GM12873 (cell line): ENCODE measurements around the gene KIF12.

Source experiments
- TF ChIP-seq, protein P1 (sequence below): IDR thresholded peaks from 2 replicates; pipeline ENCODE4 v1.5.1; 2012; ENCODE audit warnings: low read depth, mild to moderate bottlenecking, moderate library complexity, low read length, control low read depth; ENCODE audit not compliant: insufficient read depth; ENCODE audit errors: missing control alignments

KIF12 gene

DNA sequence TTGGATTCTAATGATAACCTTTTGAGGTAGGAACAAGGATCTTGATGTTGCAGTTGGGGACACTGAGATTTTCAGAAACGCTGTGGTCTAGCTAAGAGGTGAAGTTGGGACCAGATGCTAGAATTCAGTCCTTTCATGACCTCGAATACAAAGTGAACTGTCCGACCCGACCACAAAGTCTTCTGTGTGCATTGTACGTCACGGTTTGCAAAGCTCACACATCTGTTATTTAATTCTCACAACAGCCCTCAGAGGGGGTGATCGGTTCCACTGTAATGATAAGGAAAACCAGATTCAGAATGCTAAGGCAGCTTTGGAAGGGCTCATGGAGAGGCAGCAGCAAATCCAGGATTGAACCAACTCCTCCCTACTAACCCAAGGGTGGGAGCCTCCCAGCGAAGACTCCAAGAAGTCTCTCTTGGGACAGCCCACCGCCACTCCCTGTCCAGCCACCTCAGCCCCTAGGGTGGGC, 16.6 kb upstream of the KIF12 start:
- TF ChIP-seq, protein P1, sequence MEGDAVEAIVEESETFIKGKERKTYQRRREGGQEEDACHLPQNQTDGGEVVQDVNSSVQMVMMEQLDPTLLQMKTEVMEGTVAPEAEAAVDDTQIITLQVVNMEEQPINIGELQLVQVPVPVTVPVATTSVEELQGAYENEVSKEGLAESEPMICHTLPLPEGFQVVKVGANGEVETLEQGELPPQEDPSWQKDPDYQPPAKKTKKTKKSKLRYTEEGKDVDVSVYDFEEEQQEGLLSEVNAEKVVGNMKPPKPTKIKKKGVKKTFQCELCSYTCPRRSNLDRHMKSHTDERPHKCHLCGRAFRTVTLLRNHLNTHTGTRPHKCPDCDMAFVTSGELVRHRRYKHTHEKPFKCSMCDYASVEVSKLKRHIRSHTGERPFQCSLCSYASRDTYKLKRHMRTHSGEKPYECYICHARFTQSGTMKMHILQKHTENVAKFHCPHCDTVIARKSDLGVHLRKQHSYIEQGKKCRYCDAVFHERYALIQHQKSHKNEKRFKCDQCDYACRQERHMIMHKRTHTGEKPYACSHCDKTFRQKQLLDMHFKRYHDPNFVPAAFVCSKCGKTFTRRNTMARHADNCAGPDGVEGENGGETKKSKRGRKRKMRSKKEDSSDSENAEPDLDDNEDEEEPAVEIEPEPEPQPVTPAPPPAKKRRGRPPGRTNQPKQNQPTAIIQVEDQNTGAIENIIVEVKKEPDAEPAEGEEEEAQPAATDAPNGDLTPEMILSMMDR, result no peak

- TF ChIP-seq, protein P1, result no peak
Observed at GRCh38 chr9:114114364-114114763, 15.3 kb upstream of the KIF12 start.

DNA sequence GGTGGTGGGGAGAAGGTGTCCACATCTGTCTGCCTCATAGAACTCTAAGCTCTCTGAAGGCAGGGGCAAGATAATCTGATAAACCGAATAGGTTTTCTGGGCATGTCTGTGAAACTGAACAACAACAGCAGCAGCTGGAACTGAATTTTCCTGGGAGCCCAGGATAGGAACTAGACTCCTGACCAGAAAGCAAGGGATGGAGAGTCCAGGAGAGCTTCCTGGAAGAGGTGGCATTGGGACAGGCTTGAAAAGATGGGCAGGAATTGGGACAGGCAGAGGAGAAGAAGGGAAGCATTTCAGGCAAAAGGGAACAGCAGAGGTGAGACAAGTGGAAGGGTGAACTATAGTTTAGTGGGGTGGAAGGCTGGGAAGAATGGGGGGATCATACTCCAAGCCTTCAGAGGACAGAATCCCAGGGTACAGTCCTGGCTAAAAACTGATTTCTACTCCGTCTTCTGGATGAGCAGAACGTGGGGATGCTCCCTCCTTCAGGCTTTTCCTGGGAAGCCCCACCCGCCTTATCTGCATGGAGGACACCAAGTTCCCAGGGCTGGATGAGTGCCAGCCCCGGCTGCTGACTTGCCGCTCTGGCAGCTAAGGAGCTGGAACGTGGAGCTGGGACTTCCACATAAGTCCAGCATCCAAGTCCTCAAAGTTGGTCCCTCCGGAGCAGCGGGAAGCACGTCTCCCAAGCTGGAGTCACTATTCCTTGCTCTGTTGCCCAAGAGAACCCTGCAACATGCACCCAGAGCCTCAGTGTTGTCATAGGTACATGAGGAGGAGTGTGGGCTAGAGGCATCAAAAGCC, 13.9 kb upstream of the KIF12 start:
- TF ChIP-seq, protein P1, result no peak

- TF ChIP-seq, protein P1, result no peak
Observed at GRCh38 chr9:114112325-114112724, 13.2 kb upstream of the KIF12 start.

DNA sequence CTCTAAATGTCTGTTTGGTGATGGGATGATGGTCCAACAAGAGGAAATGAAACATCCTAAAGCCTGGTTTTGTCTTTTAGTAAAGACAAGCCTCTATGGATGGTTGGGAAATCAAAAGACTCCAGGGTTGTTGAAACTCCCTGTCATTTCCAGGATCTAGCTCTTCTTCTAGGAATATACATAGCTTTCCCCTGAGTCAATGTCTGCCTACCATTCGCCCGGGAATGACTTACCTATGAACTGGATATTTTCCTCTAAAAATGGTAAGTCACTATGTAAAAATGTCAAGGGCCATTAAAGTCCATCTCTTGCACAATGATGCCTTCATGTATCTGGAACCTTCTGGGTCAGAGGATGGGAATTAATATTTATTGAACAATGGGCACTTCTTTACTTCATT, 11.1 kb upstream of the KIF12 start:
- TF ChIP-seq, protein P1, result no peak

GRCh38 chr9:114109124-114109523, 10.0 kb upstream of the KIF12 start:
- TF ChIP-seq, protein P1, result no peak

DNA sequence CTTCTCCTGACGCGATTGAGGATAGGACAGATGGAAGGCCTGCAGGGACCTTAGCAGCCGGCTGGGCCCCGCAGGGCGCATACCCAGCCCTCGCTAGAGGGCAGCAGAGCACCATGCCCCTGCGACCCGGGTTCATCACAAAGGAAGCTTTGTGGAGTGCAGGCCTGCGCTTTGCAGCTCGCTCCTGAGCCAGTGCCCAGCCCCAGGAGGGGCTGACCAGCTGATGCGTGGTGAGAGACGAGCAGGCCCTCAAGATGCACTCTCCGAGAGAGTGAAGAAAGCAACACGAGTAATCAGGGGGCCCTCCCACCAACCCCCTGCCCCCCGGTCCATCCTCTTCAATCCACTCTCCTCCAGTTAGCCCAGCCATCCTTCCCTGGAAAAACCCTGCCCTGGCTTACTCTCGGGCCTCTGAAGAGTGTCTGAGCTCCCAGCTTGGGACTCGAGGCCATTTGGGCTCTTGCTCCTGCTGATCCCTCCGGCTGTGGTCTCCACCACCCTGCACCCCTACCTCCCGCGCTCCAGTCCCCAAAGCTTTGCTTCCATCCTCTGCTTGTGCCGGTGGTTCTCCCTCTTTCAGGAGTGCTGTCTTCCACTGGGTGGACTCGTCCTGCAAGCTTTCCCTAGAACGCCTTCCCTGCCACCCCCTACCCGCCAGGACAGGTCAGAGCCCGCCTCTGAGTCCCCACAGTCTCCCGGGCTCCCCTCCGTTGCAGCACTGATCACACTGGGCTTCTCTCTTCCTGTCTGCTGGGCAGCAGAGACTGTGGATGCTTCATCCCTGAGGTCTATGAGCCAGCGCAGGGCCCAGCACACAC, 9.1 kb upstream of the KIF12 start:
- TF ChIP-seq, protein P1, result peak; percentile 98
